Mammary epithelial cell (primary cell): ENCODE measurements around the gene AJM1.

ENCODE experiments used
- CTCF ChIP-seq, 2 donors: IDR thresholded peaks in 1 of 2; conservative IDR thresholded peaks in 1 of 2; 2 replicates each; pipeline ENCODE4 v1.5.1; 2011 to 2012; ENCODE audit warnings: inconsistent platforms in 2 of 2, low read length in 2 of 2, mild to moderate bottlenecking in 2 of 2, control low read depth in 1 of 2, low read depth in 1 of 2; ENCODE audit not compliant: insufficient read depth in 1 of 2; ENCODE audit errors: extremely low read depth in 1 of 2
- EZH2 ChIP-seq: IDR thresholded peaks from 2 replicates; pipeline ENCODE4 v1.6.1; 2012; ENCODE audit warnings: low read length, inconsistent platforms, borderline replicate concordance

DNA sequence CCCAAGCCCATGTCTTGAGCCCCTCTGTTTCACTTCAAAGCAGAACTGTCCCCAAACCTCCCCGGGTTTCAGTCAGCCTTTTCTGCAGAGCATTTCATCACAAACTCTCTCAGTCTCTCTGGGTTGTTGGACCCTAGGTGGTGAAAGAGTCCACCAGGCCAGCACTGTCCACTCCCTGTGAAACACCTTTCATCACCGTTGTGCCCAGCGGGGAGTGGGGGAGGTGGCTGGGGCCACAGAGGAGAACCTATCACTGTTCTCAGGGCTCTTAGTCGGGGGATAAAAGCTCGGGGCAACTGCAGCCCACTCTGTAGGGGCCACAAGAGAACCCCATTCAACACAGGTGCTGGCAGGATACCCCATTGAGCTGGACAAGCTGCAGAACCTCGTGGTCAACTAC lies 40.0 kb upstream of the AJM1 start:
- no peak for TF ChIP-seq CTCF (conservative IDR thresholded peaks at IDR 0.05 in 1 of 2, IDR thresholded peaks at IDR 0.05 in 1 of 2; ENCODE audit: extremely low read depth in 1 of 2, insufficient read depth in 1 of 2, low read depth in 1 of 2, low read length in 2 of 2)
- TF ChIP-seq EZH2 = no peak
